ENCODE measurements around the gene PRKCH. TPM values are rescaled to one million over a fixed set of nuclear protein-coding genes. Genes with fewer than 3 reads are reported as not detected.

The PRKCH gene
- total and polyA plus RNA-seq, 7 donors = 4.2 to 19.9 (median 10.0) TPM

DNA sequence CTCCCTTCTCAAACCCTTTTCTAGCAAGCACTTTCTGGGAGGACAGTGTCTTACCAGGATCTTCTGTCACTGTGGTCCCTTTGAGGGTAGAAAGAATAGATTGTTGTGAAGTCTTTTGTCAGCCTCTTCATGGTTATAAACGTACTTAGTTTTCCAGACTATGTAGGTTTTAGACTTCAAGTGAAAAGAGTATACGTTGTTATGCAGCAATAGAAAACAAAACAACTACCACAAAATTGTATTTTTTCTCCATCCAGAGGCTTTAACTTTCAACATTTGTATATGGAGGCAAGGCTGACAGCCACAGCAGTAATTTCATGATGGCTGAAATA lies 23.7 kb downstream of the PRKCH start:
- intact Hi-C loops (cut with DNase I) = no loop called here
- TF ChIP-seq, protein P1, sequence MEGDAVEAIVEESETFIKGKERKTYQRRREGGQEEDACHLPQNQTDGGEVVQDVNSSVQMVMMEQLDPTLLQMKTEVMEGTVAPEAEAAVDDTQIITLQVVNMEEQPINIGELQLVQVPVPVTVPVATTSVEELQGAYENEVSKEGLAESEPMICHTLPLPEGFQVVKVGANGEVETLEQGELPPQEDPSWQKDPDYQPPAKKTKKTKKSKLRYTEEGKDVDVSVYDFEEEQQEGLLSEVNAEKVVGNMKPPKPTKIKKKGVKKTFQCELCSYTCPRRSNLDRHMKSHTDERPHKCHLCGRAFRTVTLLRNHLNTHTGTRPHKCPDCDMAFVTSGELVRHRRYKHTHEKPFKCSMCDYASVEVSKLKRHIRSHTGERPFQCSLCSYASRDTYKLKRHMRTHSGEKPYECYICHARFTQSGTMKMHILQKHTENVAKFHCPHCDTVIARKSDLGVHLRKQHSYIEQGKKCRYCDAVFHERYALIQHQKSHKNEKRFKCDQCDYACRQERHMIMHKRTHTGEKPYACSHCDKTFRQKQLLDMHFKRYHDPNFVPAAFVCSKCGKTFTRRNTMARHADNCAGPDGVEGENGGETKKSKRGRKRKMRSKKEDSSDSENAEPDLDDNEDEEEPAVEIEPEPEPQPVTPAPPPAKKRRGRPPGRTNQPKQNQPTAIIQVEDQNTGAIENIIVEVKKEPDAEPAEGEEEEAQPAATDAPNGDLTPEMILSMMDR (IDR thresholded peaks at IDR 0.05) = no peak
- no peak for TF ChIP-seq POLR2A (IDR thresholded peaks at IDR 0.05)
- TF ChIP-seq EP300 (IDR thresholded peaks at IDR 0.05) = no peak
- no peak for TF ChIP-seq POLR2AphosphoS5 (IDR thresholded peaks at IDR 0.05)
- H3K4me1 ChIP-seq = peaks cover 0 to 10% (median 0%) of the 10 kb centered on the region in 4 donors

DNA sequence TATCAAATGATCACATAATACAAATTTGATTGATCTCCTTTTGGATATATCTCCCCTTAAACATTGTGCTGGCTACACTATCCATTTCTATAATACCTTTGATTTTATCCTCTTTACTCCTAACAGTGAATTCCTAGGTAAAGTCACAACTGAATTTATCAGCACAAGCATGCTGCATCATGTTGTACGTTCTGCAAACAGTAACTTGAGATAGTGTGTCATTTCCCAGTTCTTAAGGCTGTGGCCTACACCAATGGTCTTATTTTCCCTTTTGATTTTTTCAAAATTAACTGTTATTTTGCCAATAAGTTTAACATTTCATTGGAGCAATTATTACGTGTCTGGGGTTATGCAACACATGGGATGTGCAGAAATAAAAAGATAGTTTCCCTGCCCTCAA lies 24.8 kb downstream of the PRKCH start:
- no peaks in the 10 kb centered on the region for H3K9me3 ChIP-seq
- H3K4me3 ChIP-seq = no peak overlapping the region
- no peaks in the 10 kb centered on the region for H3K36me3 ChIP-seq
- WGBS, 2 donors = 70 to 79% methylated on average over 2 of the region's 2 CpGs
- H3K27me3 ChIP-seq = no peaks in the 10 kb centered on the region
- TF ChIP-seq POLR2A (IDR thresholded peaks at IDR 0.05) (no peak), EP300 (IDR thresholded peaks at IDR 0.05) (no peak), POLR2AphosphoS5 (IDR thresholded peaks at IDR 0.05) (no peak)
- TF ChIP-seq, protein P1 (IDR thresholded peaks at IDR 0.05) = no peak
- no peak overlapping the region for H3K27ac ChIP-seq
- H3K4me1 ChIP-seq = peaks cover 0 to 10% (median 0%) of the 10 kb centered on the region in 4 donors
- DNase-seq = no peak
- intact Hi-C loops (cut with DNase I) = no loop called here

More for the DNA sequence above, 23.7 kb downstream of the PRKCH start:
- 51 to 69% methylated on average over 2 of the region's 2 CpGs for WGBS, 2 donors
- Histone ChIP-seq H3K36me3 (no peaks in the 10 kb centered on the region), H3K4me3 (no peak overlapping the region), H3K27me3 (no peaks in the 10 kb centered on the region), H3K27ac (peak overlapping the region in 2 of 4 donors; percentile 35 to 61), H3K9me3 (no peaks in the 10 kb centered on the region)
- no peak for DNase-seq

DNA sequence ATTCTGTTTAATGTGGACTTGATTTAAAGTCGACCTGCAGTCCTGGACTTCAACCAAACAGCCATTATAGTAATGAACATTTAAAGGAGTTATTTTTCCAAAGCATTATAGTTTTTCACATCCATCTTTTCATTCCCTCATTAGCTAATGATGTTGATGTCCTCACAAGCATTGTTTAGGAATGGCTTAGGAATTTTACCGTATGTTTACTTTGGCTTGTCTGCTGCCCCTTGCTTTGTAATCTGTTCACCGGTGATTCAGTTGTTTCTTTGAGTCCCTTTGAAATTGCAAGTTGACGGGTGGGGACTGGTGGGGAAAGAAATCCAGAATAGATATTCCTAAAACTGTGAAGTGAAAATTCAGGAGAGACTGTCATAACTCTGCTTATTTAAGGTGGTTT lies 25.4 kb downstream of the PRKCH start:
- TF ChIP-seq POLR2A (IDR thresholded peaks at IDR 0.05) (no peak), POLR2AphosphoS5 (IDR thresholded peaks at IDR 0.05) (no peak), EP300 (IDR thresholded peaks at IDR 0.05) (no peak)
- TF ChIP-seq, protein P1 (IDR thresholded peaks at IDR 0.05) = no peak
- Histone ChIP-seq H3K9me3 (no peaks in the 10 kb centered on the region), H3K4me1 (peaks cover 0 to 10% (median 0%) of the 10 kb centered on the region in 4 donors), H3K27ac (peak overlapping the region in 1 of 4 donors; percentile 54), H3K27me3 (no peaks in the 10 kb centered on the region), H3K4me3 (no peak overlapping the region), H3K36me3 (no peaks in the 10 kb centered on the region)
- 63 to 74% methylated on average over 4 of the region's 4 CpGs for WGBS, 2 donors
- intact Hi-C loops (cut with DNase I) = no loop called here
- DNase-seq = no peak

DNA sequence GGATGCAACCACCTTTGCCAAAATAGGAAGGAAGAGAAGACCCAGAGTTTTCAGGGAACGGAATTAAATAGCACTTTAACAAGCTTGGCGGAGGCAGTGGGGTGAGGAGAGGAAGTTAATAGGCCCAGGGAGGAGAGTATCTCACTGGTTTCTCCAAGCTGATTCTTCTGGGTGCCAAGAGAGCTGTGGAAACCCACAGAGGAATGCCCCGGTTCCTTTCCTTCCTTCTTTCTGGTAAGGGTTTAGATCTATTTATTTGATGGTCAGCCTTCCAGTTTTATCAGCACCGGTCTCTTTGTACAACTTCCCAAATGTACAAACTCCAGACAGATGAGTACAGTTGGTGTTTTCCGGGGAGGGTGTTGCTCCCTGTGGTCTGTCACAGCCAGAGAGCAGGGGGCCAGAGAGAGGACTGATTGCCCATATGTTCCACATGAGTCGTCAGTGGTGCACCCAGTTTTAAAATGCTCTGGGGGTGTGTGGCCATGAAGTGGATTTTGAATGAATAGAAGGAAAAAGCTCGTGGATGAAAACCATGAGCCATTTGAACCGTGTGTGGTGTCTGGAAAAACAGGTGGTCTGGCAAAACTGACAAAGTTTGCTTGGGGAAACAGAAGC lies 26.6 kb downstream of the PRKCH start:
- H3K27ac ChIP-seq = peak overlapping the region in 2 of 4 donors; percentile 33 to 54
- WGBS, 2 donors = 37 to 78% methylated on average over 8 of the region's 8 CpGs

More for the DNA sequence above, 26.6 kb downstream of the PRKCH start:
- Histone ChIP-seq H3K27me3 (no peaks in the 10 kb centered on the region), H3K36me3 (no peaks in the 10 kb centered on the region), H3K4me1 (peaks cover 0 to 10% (median 0%) of the 10 kb centered on the region in 4 donors), H3K9me3 (no peaks in the 10 kb centered on the region), H3K4me3 (no peak overlapping the region)
- no peak for DNase-seq
- intact Hi-C loops (cut with DNase I) = no loop called here
- no peak for TF ChIP-seq EP300 (IDR thresholded peaks at IDR 0.05)
- TF ChIP-seq, protein P1 (IDR thresholded peaks at IDR 0.05) = no peak
- TF ChIP-seq POLR2A (IDR thresholded peaks at IDR 0.05) = no peak
- TF ChIP-seq POLR2AphosphoS5 (IDR thresholded peaks at IDR 0.05) = no peak

Measured in sigmoid colon (tissue), 7 donors.